ENCODE data around the gene SPTBN2. TPM values are rescaled to one million over a fixed set of nuclear protein-coding genes. Genes with fewer than 3 reads are reported as not detected.
"Not testable (repeated sequence)": the region's sequence is repeated elsewhere in the genome, so short reads cannot be mapped to it uniquely, and the experiment has no call there.

SPTBN2 gene
- total RNA-seq, 3 donors from 2014 or later = 0.81 to 0.92 (median 0.82) TPM

- DNase-seq = no peak
- Mint-ChIP-seq H3K36me3 (ENCODE audit: insufficient read depth) (no peaks in the 10 kb centered on the region), H3K4me3 (no peak overlapping the region), H3K27me3 (ENCODE audit: low read depth) (peaks cover under 1% of the 10 kb centered on the region), H3K4me1 (ENCODE audit: low read depth) (peaks cover 2% of the 10 kb centered on the region), H3K9me3 (peaks cover 5% of the 10 kb centered on the region)
- no peak for ATAC-seq
Measured at GRCh38 chr11:66739983-66740382, 11.0 kb upstream of the SPTBN2 start.

- no peaks in the 10 kb centered on the region for H3K36me3 Mint-ChIP-seq (ENCODE audit: insufficient read depth)
- H3K9me3 Mint-ChIP-seq = no peaks in the 10 kb centered on the region
- no peak for ATAC-seq
Measured at GRCh38 chr11:66734215-66734614, 5.2 kb upstream of the SPTBN2 start.

GRCh38 chr11:66729447-66729846, 431 bp upstream of the SPTBN2 start:
- Mint-ChIP-seq H3K4me1 (ENCODE audit: low read depth) (peaks cover 16% of the 10 kb centered on the region), H3K4me3 (no peak overlapping the region), H3K9me3 (no peaks in the 10 kb centered on the region), H3K36me3 (ENCODE audit: insufficient read depth) (no peaks in the 10 kb centered on the region), H3K27me3 (ENCODE audit: low read depth) (peaks cover 62% of the 10 kb centered on the region)
- ATAC-seq (no peak), DNase-seq (no peak)

More at GRCh38 chr11:66734215-66734614, 5.2 kb upstream of the SPTBN2 start:
- DNase-seq = no peak
- Mint-ChIP-seq H3K4me3 (no peak overlapping the region), H3K27me3 (ENCODE audit: low read depth) (peaks cover 34% of the 10 kb centered on the region), H3K4me1 (ENCODE audit: low read depth) (no peaks in the 10 kb centered on the region)

- no peaks in the 10 kb centered on the region for H3K9me3 Mint-ChIP-seq
- peaks cover 54% of the 10 kb centered on the region for H3K27me3 Mint-ChIP-seq (ENCODE audit: low read depth)
- DNase-seq (no peak), ATAC-seq (peak; percentile 42 to 66)
- no peaks in the 10 kb centered on the region for H3K36me3 Mint-ChIP-seq (ENCODE audit: insufficient read depth)
- H3K4me3 Mint-ChIP-seq = peak overlapping the region; percentile 83
- peaks cover 16% of the 10 kb centered on the region for H3K4me1 Mint-ChIP-seq (ENCODE audit: low read depth)
Measured at GRCh38 chr11:66728038-66728692, 851 bp downstream of the SPTBN2 start.

- DNase-seq (no peak), ATAC-seq (peak; percentile 49 to 51)
Measured at GRCh38 chr11:66727282-66728037, 1.6 kb downstream of the SPTBN2 start.

GRCh38 chr11:66725647-66726046, 3.4 kb downstream of the SPTBN2 start:
- H3K36me3 Mint-ChIP-seq (ENCODE audit: insufficient read depth) = no peaks in the 10 kb centered on the region
- DNase-seq = no peak
- peaks cover 43% of the 10 kb centered on the region for H3K27me3 Mint-ChIP-seq (ENCODE audit: low read depth)
- H3K4me1 Mint-ChIP-seq (ENCODE audit: low read depth) = peaks cover 16% of the 10 kb centered on the region
- H3K9me3 Mint-ChIP-seq = no peaks in the 10 kb centered on the region
- no peak for ATAC-seq
- H3K4me3 Mint-ChIP-seq = no peak overlapping the region

More at GRCh38 chr11:66727282-66728037, 1.6 kb downstream of the SPTBN2 start:
- no peaks in the 10 kb centered on the region for H3K36me3 Mint-ChIP-seq (ENCODE audit: insufficient read depth)
- H3K4me1 Mint-ChIP-seq (ENCODE audit: low read depth) = peaks cover 16% of the 10 kb centered on the region
- peaks cover 48% of the 10 kb centered on the region for H3K27me3 Mint-ChIP-seq (ENCODE audit: low read depth)
- peak overlapping the region; percentile 63 for H3K4me3 Mint-ChIP-seq
- H3K9me3 Mint-ChIP-seq = no peaks in the 10 kb centered on the region

GRCh38 chr11:66725114-66725513, 3.9 kb downstream of the SPTBN2 start:
- peaks cover 47% of the 10 kb centered on the region for H3K27me3 Mint-ChIP-seq (ENCODE audit: low read depth)
- H3K4me3 Mint-ChIP-seq = no peak overlapping the region
- ATAC-seq (no peak), DNase-seq (no peak)
- no peaks in the 10 kb centered on the region for H3K9me3 Mint-ChIP-seq
- H3K4me1 Mint-ChIP-seq (ENCODE audit: low read depth) = peaks cover 20% of the 10 kb centered on the region
- no peaks in the 10 kb centered on the region for H3K36me3 Mint-ChIP-seq (ENCODE audit: insufficient read depth)

GRCh38 chr11:66724167-66724566, 4.8 kb downstream of the SPTBN2 start:
- DNase-seq; H3K36me3 Mint-ChIP-seq (ENCODE audit: insufficient read depth); H3K9me3 Mint-ChIP-seq; H3K4me3 Mint-ChIP-seq; ATAC-seq: not testable (repeated sequence)
- Mint-ChIP-seq H3K4me1 (ENCODE audit: low read depth) (peaks cover 22% of the 10 kb centered on the region), H3K27me3 (ENCODE audit: low read depth) (peaks cover 46% of the 10 kb centered on the region)

- DNase-seq (no peak), ATAC-seq (no peak)
- H3K9me3 Mint-ChIP-seq = no peaks in the 10 kb centered on the region
- H3K4me1 Mint-ChIP-seq (ENCODE audit: low read depth) = peaks cover 18% of the 10 kb centered on the region
- H3K27me3 Mint-ChIP-seq (ENCODE audit: low read depth) = peaks cover 42% of the 10 kb centered on the region
- no peaks in the 10 kb centered on the region for H3K36me3 Mint-ChIP-seq (ENCODE audit: insufficient read depth)
- H3K4me3 Mint-ChIP-seq = no peak overlapping the region
Measured at GRCh38 chr11:66723693-66724092, 5.3 kb downstream of the SPTBN2 start.

- H3K27me3 Mint-ChIP-seq (ENCODE audit: low read depth) = peaks cover 42% of the 10 kb centered on the region
Measured at GRCh38 chr11:66722745-66723651, 6.0 kb downstream of the SPTBN2 start.

GRCh38 chr11:66721939-66722338, 7.1 kb downstream of the SPTBN2 start:
- H3K36me3 Mint-ChIP-seq (ENCODE audit: insufficient read depth) = no peaks in the 10 kb centered on the region
- ATAC-seq (no peak), DNase-seq (no peak)
- H3K27me3 Mint-ChIP-seq (ENCODE audit: low read depth) = peaks cover 47% of the 10 kb centered on the region
- no peak overlapping the region for H3K4me3 Mint-ChIP-seq
- H3K9me3 Mint-ChIP-seq = no peaks in the 10 kb centered on the region
- H3K4me1 Mint-ChIP-seq (ENCODE audit: low read depth) = peaks cover 13% of the 10 kb centered on the region

More at GRCh38 chr11:66722745-66723651, 6.0 kb downstream of the SPTBN2 start:
- H3K9me3 Mint-ChIP-seq = no peaks in the 10 kb centered on the region
- DNase-seq (no peak), ATAC-seq (no peak)
- peaks cover 16% of the 10 kb centered on the region for H3K4me1 Mint-ChIP-seq (ENCODE audit: low read depth)
- no peak overlapping the region for H3K4me3 Mint-ChIP-seq
- no peaks in the 10 kb centered on the region for H3K36me3 Mint-ChIP-seq (ENCODE audit: insufficient read depth)

- no peak for DNase-seq
- no peaks in the 10 kb centered on the region for H3K9me3 Mint-ChIP-seq
- no peak overlapping the region for H3K4me3 Mint-ChIP-seq
- H3K4me1 Mint-ChIP-seq (ENCODE audit: low read depth) = peaks cover 6% of the 10 kb centered on the region
- H3K27me3 Mint-ChIP-seq (ENCODE audit: low read depth) = peaks cover 41% of the 10 kb centered on the region
- H3K36me3 Mint-ChIP-seq (ENCODE audit: insufficient read depth) = no peaks in the 10 kb centered on the region
- ATAC-seq = no peak
Measured at GRCh38 chr11:66720899-66721470, 8.0 kb downstream of the SPTBN2 start.

- ATAC-seq (peak; percentile 56 to 69), DNase-seq (no peak)
- Mint-ChIP-seq H3K4me1 (ENCODE audit: low read depth) (peaks cover 6% of the 10 kb centered on the region), H3K27me3 (ENCODE audit: low read depth) (peaks cover 38% of the 10 kb centered on the region), H3K9me3 (no peaks in the 10 kb centered on the region), H3K4me3 (no peak overlapping the region), H3K36me3 (ENCODE audit: insufficient read depth) (no peaks in the 10 kb centered on the region)
Measured at GRCh38 chr11:66720223-66720898, 8.7 kb downstream of the SPTBN2 start.
